Measurements from ENCODE around the gene EBP. TPM values are rescaled to one million over a fixed set of nuclear protein-coding genes. Genes with fewer than 3 reads are reported as not detected.
A peak's percentile ranks its signal among the peaks of the same experiment; 100 is the strongest.
"Not testable (repeated sequence)": the region's sequence is repeated elsewhere in the genome, so short reads cannot be mapped to it uniquely, and the experiment has no call there.

Gene EBP
- total and polyA plus RNA-seq, 10 donors = 25.1 to 62.3 (median 33.9) TPM

- 58 to 83% (median 73%) methylated on average over 3 to 5 of the region's 5 CpGs for WGBS, 5 donors
- Histone ChIP-seq H3K4me3 (no peak overlapping the region), H3K27me3 (replicated peaks in 1 of 7) (no peaks in the 10 kb centered on the region), H3K27ac (no peak overlapping the region), H3K36me3 (peaks cover 0 to 39% (median 1%) of the 10 kb centered on the region in 6 donors), H3K9me3 (no peaks in the 10 kb centered on the region), H3K4me1 (peaks cover 0 to 8% (median 3%) of the 10 kb centered on the region in 6 donors)
- intact Hi-C loops (cut with DNase I; ENCODE audit: low total_unique reads) = no loop called here
- DNase-seq = no peak
- no peak for TF ChIP-seq CTCF (IDR thresholded peaks at IDR 0.05 in 8 of 11, conservative IDR thresholded peaks at IDR 0.05 in 3 of 11)
- no peak for TF ChIP-seq POLR2AphosphoS5 (IDR thresholded peaks at IDR 0.05)
- no peak for TF ChIP-seq POLR2A (IDR thresholded peaks at IDR 0.05)
These were observed 4.6 kb upstream of the EBP start for GRCh38 chrX:48516987-48517386.

GRCh38 chrX:48519481-48519880, 2.1 kb upstream of the EBP start:
- intact Hi-C loops (cut with DNase I; ENCODE audit: low total_unique reads); H3K27me3 ChIP-seq (replicated peaks in 1 of 7); H3K27ac ChIP-seq; H3K9me3 ChIP-seq; H3K4me3 ChIP-seq; DNase-seq: not testable (repeated sequence)
- 42 to 61% (median 49%) methylated on average over 4 of the region's 4 CpGs; no CpG with 5 or more reads in 1 of the 5 donors for WGBS, 5 donors
- peaks cover 0 to 28% (median 14%) of the 10 kb centered on the region in 6 donors for H3K4me1 ChIP-seq
- peaks cover 0 to 30% (median 1%) of the 10 kb centered on the region in 6 donors for H3K36me3 ChIP-seq

- intact Hi-C loops (cut with DNase I; ENCODE audit: low total_unique reads) = no loop called here
- H3K27me3 ChIP-seq (replicated peaks in 1 of 7) = no peaks in the 10 kb centered on the region
- H3K4me1 ChIP-seq = peaks cover 0 to 28% (median 14%) of the 10 kb centered on the region in 6 donors
- no peak overlapping the region for H3K4me3 ChIP-seq
- peak overlapping the region in 5 of 8 donors; percentile 85 to 91 (median 88) for H3K27ac ChIP-seq
- TF ChIP-seq POLR2AphosphoS5 (IDR thresholded peaks at IDR 0.05) = no peak
- no peak for TF ChIP-seq POLR2A (IDR thresholded peaks at IDR 0.05)
- TF ChIP-seq CTCF (IDR thresholded peaks at IDR 0.05 in 8 of 11, conservative IDR thresholded peaks at IDR 0.05 in 3 of 11) = no peak
- DNase-seq = no peak
- 52 to 85% (median 68%) methylated on average over 2 of the region's 2 CpGs for WGBS, 5 donors
- no peaks in the 10 kb centered on the region for H3K9me3 ChIP-seq
- H3K36me3 ChIP-seq = peaks cover 0 to 28% (median 1%) of the 10 kb centered on the region in 6 donors
These were observed 1.2 kb upstream of the EBP start for GRCh38 chrX:48520455-48520854.

- peak overlapping the region in 6 of 8 donors; percentile 47 to 79 (median 56) for H3K4me3 ChIP-seq
- intact Hi-C loops (cut with DNase I; ENCODE audit: low total_unique reads) = no loop called here
These were observed 644 bp upstream of the EBP start for GRCh38 chrX:48520976-48521352.

More at GRCh38 chrX:48520976-48521352, 644 bp upstream of the EBP start:
- Histone ChIP-seq H3K4me1 (peaks cover 0 to 28% (median 14%) of the 10 kb centered on the region in 6 donors), H3K9me3 (no peaks in the 10 kb centered on the region), H3K27ac (peak overlapping the region; percentile 48 to 91 (median 86)), H3K36me3 (peaks cover 0 to 28% (median 0%) of the 10 kb centered on the region in 6 donors), H3K27me3 (replicated peaks in 1 of 7) (no peaks in the 10 kb centered on the region)
- no peak for TF ChIP-seq POLR2AphosphoS5 (IDR thresholded peaks at IDR 0.05)
- no peak for TF ChIP-seq CTCF (IDR thresholded peaks at IDR 0.05 in 8 of 11, conservative IDR thresholded peaks at IDR 0.05 in 3 of 11)
- TF ChIP-seq POLR2A (IDR thresholded peaks at IDR 0.05) = no peak
- WGBS, 5 donors = 15 to 60% (median 40%) methylated on average over 1 to 2 of the region's 2 CpGs
- no peak for DNase-seq

All from spleen (tissue), 11 donors.